ENCODE data around the gene FAAP20.

Gene FAAP20

GRCh38 chr1:2202843-2203601 lies 8.4 kb upstream of the FAAP20 start:
- no peak for ATAC-seq

DNA sequence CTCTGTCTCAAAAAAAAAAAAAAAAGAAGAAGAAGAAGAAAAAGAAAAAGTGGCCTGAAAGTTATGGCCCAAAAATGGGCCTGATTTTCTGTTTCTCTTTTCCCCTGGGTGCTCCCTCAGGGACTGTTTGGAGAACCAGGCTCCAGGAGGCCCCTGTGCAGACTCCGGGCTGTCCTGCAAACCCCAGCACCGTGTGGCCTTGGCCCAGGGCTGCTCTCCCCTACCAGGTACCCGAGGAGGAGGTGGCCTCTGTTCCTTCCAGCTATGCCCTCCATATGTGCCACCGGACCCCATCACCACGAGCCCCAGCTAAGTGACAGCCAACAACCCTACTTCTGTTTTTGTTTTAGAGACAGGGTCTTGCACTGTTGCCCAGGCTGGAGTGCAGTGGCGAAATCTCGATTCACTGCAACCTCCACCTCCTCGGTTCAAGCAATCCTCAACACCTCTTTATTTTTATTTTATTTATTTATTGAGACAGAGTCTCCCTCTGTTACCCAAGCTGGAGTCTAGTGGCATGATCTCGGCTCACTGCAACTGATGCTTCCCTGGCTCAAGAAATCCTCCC lies 7.5 kb upstream of the FAAP20 start:
- ATAC-seq = no peak
- TF ChIP-seq GLIS3 (CRISPR knock-in tag; IDR thresholded peaks at IDR 0.05) (no peak), ZC3H10 (CRISPR knock-in tag; IDR thresholded peaks at IDR 0.05) (no peak)

More at GRCh38 chr1:2202843-2203601, 8.4 kb upstream of the FAAP20 start:
- TF ChIP-seq PATZ1 (CRISPR knock-in tag; IDR thresholded peaks at IDR 0.05; ENCODE audit: borderline replicate concordance) (no peak), CSRNP3 (CRISPR knock-in tag; IDR thresholded peaks at IDR 0.05) (no peak), CSDC2 (CRISPR knock-in tag; IDR thresholded peaks at IDR 0.05) (no peak), RARB (CRISPR knock-in tag; IDR thresholded peaks at IDR 0.05) (no peak), ARNTL (CRISPR knock-in tag; IDR thresholded peaks at IDR 0.05; ENCODE audit: borderline replicate concordance, low read depth) (no peak), ZNF565 (CRISPR knock-in tag; conservative IDR thresholded peaks at IDR 0.05; ENCODE audit: low read depth) (no peak), TCF4 (CRISPR knock-in tag; IDR thresholded peaks at IDR 0.05; ENCODE audit: borderline replicate concordance) (no peak), PPARA (CRISPR knock-in tag; IDR thresholded peaks at IDR 0.05; ENCODE audit: borderline replicate concordance) (no peak), OSR1 (CRISPR knock-in tag; IDR thresholded peaks at IDR 0.05) (no peak), TOX (CRISPR knock-in tag; IDR thresholded peaks at IDR 0.05; ENCODE audit: borderline replicate concordance) (no peak), ZFP3 (CRISPR knock-in tag; IDR thresholded peaks at IDR 0.05) (no peak), GLIS3 (CRISPR knock-in tag; IDR thresholded peaks at IDR 0.05) (no peak)
- TF ChIP-seq, protein P1, sequence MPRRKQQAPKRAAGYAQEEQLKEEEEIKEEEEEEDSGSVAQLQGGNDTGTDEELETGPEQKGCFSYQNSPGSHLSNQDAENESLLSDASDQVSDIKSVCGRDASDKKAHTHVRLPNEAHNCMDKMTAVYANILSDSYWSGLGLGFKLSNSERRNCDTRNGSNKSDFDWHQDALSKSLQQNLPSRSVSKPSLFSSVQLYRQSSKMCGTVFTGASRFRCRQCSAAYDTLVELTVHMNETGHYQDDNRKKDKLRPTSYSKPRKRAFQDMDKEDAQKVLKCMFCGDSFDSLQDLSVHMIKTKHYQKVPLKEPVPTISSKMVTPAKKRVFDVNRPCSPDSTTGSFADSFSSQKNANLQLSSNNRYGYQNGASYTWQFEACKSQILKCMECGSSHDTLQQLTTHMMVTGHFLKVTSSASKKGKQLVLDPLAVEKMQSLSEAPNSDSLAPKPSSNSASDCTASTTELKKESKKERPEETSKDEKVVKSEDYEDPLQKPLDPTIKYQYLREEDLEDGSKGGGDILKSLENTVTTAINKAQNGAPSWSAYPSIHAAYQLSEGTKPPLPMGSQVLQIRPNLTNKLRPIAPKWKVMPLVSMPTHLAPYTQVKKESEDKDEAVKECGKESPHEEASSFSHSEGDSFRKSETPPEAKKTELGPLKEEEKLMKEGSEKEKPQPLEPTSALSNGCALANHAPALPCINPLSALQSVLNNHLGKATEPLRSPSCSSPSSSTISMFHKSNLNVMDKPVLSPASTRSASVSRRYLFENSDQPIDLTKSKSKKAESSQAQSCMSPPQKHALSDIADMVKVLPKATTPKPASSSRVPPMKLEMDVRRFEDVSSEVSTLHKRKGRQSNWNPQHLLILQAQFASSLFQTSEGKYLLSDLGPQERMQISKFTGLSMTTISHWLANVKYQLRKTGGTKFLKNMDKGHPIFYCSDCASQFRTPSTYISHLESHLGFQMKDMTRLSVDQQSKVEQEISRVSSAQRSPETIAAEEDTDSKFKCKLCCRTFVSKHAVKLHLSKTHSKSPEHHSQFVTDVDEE (CRISPR knock-in tag; IDR thresholded peaks at IDR 0.05) = no peak

DNA sequence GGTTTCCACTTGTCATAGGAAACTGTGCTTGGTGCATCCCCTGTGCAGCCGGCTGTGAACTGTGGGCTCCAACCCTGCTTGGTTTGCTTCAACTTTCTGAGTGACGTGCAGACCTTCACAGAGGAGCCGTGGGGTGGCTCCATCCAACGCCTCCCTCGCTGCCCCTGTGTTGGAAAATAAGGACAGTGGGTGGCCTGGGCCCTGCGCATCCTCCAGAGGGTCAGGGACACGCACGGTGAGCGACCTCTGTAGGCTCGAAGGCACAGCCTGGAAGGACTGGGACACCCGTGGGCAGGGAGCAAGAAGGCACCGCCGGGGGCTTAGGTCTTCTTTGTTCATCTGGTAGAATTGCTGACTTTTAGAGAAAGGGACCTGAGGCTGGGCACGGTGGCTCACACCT lies 6.5 kb upstream of the FAAP20 start:
- no peak for ATAC-seq
- TF ChIP-seq ZFP30 (CRISPR knock-in tag; IDR thresholded peaks at IDR 0.05) = no peak
- TF ChIP-seq PPARA (CRISPR knock-in tag; IDR thresholded peaks at IDR 0.05; ENCODE audit: borderline replicate concordance) = no peak
- TF ChIP-seq SNAI2 (CRISPR knock-in tag; IDR thresholded peaks at IDR 0.05) = no peak
- no peak for TF ChIP-seq ZNF70 (CRISPR knock-in tag; IDR thresholded peaks at IDR 0.05)
- TF ChIP-seq ARNTL (CRISPR knock-in tag; IDR thresholded peaks at IDR 0.05; ENCODE audit: borderline replicate concordance, low read depth) = no peak
- TF ChIP-seq TCF4 (CRISPR knock-in tag; IDR thresholded peaks at IDR 0.05; ENCODE audit: borderline replicate concordance) = no peak
- TF ChIP-seq TOX (CRISPR knock-in tag; IDR thresholded peaks at IDR 0.05; ENCODE audit: borderline replicate concordance) = no peak

DNA sequence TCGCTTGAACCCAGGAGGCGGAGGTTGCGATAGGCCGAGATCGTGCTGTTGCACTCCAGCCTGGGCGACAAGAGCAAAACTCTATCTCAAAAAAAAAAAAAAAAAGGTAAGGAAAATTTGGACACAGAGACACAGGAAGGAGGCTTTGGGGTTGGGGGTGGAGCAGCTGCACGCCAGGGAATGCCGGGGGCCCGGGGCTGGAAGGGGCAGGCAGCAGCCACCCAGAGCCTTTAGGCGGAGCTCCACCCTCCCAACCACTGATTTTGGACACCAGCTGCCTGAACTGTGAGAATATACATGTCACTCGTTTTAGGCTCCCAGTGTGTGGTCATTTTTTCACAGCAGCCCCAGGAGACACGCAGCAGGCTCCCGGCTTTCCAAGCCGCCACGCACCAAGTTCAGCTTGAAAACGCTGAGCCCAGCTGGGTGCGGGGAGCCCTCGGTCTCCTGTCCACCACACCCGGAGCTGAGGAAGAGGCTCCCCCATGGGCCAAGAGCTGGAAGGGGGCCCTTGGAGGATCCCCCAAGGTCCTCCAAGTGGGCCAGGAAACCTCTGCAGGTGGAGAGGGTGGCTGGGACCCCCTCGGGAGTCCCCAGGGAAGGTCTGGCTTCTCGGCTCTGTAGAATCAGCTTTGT lies 5.9 kb upstream of the FAAP20 start:
- TF ChIP-seq, protein P1 (CRISPR knock-in tag; IDR thresholded peaks at IDR 0.05) = no peak
- TF ChIP-seq ZNF565 (CRISPR knock-in tag; conservative IDR thresholded peaks at IDR 0.05; ENCODE audit: low read depth) = no peak
- no peak for TF ChIP-seq CSDC2 (CRISPR knock-in tag; IDR thresholded peaks at IDR 0.05)
- no peak for TF ChIP-seq CSRNP3 (CRISPR knock-in tag; IDR thresholded peaks at IDR 0.05)
- no peak for TF ChIP-seq BACH2 (CRISPR knock-in tag; IDR thresholded peaks at IDR 0.05; ENCODE audit: borderline replicate concordance)
- TF ChIP-seq PATZ1 (CRISPR knock-in tag; IDR thresholded peaks at IDR 0.05; ENCODE audit: borderline replicate concordance) = no peak
- TF ChIP-seq SNAI2 (CRISPR knock-in tag; IDR thresholded peaks at IDR 0.05) = no peak
- TF ChIP-seq ARNTL (CRISPR knock-in tag; IDR thresholded peaks at IDR 0.05; ENCODE audit: borderline replicate concordance, low read depth) = no peak
- no peak for TF ChIP-seq OSR1 (CRISPR knock-in tag; IDR thresholded peaks at IDR 0.05)
- no peak for ATAC-seq

All from SK-N-SH treated with all-trans-retinoic acid at 6 μM for 48 hours (cell line).